NCI-H2171 (cell line): ENCODE results near the gene PRAME.
"Not testable (repeated sequence)": the region's sequence is repeated elsewhere in the genome, so short reads cannot be mapped to it uniquely, and the experiment has no call there.

ENCODE experiments used
- DNase-seq: peaks from one replicate; lab custom pipeline; 2025; lab: John Stamatoyannopoulos, UW

Gene PRAME

DNA sequence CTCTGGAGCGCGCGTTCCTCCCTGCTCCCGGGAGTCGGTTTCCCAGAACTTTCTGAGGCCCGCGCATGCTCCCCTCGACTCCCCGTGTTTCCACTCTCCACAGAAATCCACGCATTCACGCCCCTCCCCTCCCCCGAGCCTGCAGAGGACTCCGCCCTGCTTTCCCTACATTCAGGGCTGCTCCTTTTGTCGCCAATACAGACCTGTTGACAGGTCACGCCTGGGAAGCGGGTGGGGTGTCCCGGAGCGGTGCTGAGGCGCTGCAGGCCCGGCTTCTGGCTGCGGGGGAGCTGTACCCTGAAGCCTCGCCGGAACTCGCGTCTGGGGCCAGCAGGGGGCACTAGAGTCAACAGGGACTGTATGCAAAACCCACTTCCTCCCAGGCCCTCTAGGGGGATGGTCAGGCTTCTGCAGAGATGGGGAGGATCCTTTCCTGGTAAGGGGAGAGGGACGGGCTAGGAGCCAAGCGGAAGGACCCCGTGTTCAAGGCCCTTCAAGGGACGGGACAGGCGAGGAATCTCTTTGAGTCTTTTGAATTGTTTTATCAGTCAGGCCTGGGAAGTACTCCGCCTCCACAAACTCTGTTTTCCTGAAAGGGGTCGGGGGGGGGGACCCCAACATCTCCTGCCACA lies at the start of gene PRAME:
TSS of gene PRAME (minus strand) at position 294 of the 632 bp plus-strand sequence. CDS start 2,433 bp downstream, outside the sequence.
- DNase-seq: peak; percentile 80

DNA sequence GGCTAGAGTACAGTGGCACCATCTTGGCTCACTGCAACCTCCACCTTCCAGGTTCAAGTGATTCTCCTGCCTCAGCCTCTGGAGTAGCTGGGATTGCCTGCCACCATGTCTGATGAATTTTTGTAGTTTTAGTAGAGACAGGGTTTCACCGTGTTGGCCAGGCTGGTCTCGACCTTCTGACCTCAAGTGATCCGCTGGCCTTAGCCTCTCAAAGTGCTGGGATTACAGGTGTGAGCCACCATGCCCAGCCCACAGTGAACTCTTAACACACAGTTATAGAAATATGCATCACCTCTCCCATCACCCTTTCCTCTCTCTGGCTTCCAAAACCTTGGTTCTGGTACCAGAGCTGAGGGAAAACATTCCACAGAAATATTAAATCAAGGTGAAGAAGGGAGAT lies 49.0 kb upstream of the PRAME start:
- DNase-seq: not testable (repeated sequence)

- DNase-seq: no peak
These were observed 46.0 kb upstream of the PRAME start for GRCh38 chr22:22605074-22605404.

DNA sequence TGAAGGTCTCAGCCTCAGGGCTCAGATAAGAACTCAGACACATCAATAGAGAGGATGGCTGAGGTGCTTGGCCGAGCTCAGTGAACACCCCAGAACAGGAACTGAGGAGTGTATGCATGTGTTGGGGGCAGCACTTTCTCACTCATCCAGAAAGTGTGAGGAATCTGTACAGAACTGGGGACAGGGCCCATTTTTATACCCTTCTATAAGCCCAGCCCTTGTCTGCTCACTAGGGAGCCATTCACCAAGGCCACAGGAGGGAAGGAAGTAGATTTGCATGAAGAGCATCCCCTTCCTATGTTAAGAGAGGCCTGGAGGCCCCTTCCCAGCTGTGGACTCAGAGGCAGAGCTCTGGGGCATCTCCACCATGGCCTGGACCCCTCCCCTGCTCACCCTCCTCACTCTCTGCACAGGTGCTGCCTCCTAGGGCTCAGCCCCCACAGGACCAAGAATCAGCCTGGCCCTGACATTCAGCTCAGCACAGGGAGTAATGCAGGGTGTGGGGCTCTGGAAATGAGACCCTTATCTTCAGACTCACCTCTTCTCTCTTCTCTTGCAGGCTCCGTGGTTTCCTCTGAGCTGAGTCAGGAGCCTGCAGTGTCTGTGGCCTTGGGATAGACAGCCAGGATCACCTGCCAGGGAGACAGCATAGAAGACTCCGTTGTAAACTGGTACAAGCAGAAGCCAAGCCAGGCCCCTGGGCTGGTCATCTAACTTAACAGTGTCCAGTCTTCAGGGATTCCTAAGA lies 45.4 kb upstream of the PRAME start:
- DNase-seq: no peak

DNA sequence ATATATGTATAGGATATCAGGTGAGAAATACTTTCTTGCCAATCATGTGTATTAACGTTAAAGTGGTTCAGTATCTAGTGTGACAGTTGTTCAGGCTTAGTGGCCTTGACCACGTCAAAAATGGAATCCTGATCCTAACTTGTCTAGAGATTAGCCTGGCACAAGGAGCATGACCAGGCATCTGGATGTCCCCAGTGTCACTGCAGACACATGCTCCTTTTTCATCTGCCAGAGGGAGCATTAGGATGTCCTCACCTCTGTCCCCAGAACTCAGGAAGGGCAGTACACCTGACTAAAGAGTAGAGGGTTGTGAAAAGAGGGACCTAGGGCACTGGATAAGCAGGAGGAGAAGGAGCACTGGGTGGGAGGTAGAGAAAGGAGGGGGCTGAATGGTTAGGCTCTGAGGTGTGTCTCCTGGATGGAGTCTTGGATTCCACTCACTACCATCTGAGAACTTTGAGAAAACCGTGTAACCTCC lies 44.4 kb upstream of the PRAME start:
- no peak for DNase-seq

GRCh38 chr22:22600531-22601261 lies 41.6 kb upstream of the PRAME start:
- DNase-seq: no peak

GRCh38 chr22:22599248-22599647 lies 40.2 kb upstream of the PRAME start:
- DNase-seq: no peak

- DNase-seq: no peak
These were observed 39.1 kb upstream of the PRAME start for GRCh38 chr22:22598144-22598543.

- DNase-seq: no peak
These were observed 36.2 kb upstream of the PRAME start for GRCh38 chr22:22595001-22595835.

- DNase-seq: peak; percentile 31
These were observed 35.0 kb upstream of the PRAME start for GRCh38 chr22:22593964-22594656.

DNA sequence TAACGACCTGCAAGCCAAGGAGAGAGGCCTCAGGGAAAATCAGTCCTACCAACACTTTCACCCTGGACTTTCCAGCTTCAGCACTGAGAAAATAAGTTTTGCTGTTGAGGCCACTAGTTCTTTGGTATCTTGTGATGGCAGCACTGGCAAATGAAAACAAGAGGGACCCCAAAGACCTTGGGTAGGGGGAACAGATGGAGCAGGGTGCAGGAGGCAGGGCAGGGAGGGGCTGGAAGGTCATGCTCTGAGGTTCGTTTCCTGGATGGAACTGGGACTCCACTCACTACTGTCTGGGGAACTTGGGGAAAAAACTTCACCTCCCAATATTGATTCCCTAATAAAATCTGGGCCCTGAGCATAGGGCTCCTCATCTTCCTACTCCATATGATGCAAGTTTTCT lies 34.2 kb upstream of the PRAME start:
- DNase-seq: no peak

DNA sequence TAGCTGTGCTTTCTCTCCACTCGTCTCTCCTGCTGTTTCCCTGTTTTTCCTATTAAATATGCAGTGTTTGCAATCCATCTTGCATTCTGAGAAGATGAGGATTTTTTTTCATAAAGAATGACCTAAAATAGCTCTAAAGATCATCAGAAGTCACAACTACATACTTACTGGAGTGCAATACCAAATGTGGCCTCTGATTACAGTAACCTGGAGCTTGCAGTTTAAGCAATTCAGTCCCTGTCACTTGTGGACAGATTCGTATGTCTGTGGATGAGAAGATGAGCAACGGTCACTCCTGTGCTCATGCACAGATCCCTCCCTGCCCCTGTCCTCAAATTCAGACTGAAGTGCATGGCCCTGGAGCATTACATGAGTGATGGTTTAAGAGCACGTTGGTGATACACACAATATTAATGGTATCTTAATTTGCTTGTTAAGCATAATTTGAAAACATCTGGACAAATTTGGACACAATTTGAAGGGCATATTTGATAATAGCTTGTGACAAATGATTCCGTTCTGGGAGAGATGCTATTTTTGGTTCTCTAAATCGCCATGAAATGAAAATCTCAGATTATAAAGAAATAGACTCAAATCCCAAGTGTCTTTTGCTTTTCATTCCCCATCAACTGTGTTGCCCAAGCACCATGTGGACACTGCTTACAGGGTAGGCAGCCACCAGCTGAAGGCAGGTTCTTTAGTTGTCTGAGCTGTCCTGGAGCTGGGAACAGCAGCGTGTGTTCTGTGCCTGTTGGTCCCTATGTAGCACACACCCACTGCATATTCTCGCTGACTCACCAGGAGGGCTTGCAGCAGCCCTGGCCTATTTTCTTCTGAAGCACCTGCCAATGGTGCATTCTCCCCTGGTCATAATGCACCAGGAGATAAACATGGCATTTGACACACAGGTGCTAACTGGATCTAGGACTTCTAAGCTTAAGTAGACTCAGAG lies 32.6 kb upstream of the PRAME start:
- no peak for DNase-seq

- DNase-seq: no peak
These were observed 31.2 kb upstream of the PRAME start for GRCh38 chr22:22590136-22590891.

GRCh38 chr22:22588485-22589164 lies 29.6 kb upstream of the PRAME start:
- DNase-seq: no peak

DNA sequence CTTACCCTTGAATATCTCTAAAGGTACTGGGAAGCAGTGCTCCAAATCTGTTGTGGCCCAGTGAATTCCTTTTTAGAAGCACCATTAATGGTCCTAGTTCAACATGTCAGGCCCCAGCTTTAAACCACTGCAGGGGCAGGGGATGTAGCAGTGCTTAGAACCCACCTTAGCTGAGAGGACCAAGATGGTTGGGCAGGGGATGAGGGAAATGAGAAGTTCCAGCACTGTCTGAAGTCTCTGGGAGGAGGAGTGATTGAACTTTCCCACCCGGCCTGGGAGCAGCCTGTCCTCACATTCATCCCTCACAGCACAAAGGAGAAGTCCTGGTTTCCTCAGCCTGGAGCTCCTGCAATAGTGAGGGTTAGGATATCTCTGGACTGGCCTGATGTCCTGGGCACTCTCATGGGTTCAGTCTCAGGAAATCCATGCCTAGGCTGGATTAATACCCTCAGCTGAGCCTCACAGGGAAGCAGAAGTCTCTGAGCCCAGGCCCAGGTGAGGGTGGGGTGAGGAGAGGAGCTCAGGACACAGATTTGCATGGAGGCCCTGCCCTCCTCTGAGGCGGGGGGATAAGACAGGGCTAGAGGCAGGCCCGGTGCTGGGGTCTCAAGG lies 28.6 kb upstream of the PRAME start:
- DNase-seq: no peak

DNA sequence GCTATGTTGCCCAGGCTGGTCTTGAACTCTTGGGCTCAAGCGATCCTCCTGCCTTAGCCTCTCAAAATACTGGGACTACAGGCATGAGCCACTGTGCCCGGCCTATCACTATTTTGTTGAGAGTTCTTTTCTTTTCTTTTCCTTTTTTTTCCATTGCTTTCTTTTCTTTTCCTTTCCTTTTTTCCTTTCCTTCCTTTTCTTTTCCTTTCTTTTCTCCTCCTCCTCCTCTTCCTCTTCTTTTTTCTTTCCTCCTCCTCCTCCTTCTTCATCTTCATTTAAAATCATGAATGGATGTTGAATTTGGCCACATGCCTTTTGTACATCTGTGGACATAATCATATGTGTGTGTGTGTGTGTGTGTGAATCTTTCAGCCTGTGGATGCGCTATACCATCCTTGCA lies 25.7 kb upstream of the PRAME start:
- no peak for DNase-seq

DNA sequence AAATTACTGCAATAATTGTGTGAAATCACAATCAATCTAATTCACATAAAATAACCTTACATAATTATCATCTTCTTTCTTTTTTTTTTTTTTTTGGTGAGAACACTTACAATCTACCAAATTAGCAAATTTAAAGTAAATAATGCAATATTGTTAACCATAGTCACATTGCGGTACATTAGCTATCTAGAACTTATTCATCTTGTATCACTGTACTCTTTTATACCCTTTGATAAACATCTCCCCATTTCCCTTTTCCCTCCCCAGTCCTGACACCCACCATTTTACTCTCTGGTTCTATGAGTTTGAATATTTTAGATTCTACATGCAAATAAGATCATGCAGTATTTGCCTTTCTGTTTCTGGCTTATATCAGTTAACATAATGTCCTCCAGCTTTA lies 24.0 kb upstream of the PRAME start:
- no peak for DNase-seq

DNA sequence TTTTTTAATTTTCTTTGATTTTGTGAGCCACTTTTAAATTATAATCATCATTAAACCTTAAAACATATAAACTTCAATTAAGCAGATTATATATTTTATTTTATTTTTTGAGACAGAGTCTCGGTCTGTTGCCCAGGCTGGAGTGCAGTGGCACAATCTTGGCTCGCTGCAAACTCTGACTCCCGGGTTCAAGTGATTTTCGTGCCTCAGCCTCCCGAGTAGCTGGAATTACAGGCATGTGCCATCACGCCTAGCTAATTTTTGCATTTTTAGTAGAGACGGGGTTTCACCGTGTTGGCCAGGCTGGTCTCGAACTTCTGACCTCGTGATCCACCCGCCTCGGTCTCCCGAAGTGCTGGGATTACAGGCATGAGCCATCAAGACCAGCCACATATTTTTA lies 22.5 kb upstream of the PRAME start:
- DNase-seq: not testable (repeated sequence)
